GM18511 (cell line): ENCODE results near the gene OPCML.

Experiments
- ATAC-seq: cut with Tn5 transposase; IDR thresholded peaks from one replicate; pipeline ENCODE4 v1.9.1; 2021; ENCODE audit warnings: mild to moderate bottlenecking, moderate library complexity; ENCODE audit not compliant: unreplicated experiment

OPCML gene

DNA sequence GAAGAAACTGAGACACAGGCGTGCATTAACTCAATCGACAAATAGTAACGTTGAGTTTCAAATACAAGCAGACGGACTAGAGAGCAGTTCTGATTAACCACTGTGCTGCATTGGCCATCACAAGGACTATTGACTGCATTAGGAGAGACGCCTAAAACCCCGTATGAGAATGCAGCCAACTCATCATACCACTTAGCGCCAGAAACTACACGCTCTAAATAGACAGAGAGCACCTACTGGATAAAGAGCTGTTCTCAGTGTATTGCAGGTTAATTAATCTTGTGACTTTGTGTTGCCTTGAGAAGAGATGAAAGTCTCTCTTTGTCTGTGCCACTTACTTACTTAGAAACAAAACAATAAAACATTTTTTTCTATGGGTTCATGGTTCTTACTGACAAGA lies 484.0 kb downstream of the OPCML start:
- no peak for ATAC-seq

GRCh38 chr11:133047771-133048115 lies 484.6 kb downstream of the OPCML start:
- ATAC-seq, result no peak

DNA sequence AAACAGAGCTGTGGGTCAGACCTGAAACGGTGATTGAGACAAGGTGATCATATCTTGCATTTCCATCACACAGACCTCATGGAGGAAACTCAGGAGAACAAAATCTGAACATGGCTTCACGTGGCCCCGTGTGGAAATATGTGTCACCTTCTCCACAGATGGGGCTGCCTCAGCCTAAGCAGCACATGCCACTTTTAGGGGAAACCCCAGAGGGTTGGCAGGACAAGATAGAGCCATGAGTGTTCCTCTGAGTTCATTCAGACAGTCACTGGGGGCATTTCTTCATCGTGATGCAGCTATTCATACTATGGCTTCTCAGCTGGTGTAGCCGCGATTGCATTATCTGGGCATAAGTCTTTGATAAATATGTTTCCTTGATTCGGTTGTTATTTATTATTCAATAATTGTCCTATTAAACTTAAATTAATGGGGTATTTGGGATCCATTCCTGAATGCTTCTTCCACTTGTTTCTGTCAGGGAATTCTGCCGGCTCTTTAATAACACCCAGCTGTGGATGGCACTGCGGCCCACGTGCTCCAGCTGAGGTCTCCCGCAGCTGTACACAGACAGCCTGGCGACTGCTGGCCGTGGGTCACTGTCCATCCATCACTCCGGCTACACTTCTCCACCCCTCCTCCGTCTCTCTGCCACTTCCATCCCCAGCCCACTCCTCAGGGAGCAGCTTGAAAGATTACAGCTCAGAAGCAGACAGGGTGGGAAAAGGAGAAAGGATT lies 485.1 kb downstream of the OPCML start:
- ATAC-seq, result no peak

- no peak for ATAC-seq
These were observed 486.0 kb downstream of the OPCML start for GRCh38 chr11:133046252-133046651.

GRCh38 chr11:133041928-133042882 lies 490.1 kb downstream of the OPCML start:
- no peak for ATAC-seq

DNA sequence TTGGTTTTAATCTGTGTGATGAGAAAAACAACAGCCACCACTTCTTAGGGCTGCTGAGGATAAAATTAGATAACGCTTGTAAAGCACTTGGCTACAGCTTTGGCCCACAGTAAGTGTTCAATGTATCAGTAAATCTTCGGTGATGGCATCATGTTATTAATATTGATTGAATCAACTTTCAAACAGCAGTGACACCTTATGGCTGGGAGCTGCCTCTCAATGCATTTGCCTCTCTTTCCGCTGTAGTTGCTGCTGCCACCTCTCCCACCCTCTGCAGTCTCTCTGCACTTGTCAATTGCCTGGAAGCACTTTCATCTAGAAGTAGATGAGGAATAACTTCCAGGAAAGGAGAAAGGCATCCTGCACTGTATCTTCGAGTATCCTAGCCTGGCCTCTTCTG lies 491.1 kb downstream of the OPCML start:
- no peak for ATAC-seq

DNA sequence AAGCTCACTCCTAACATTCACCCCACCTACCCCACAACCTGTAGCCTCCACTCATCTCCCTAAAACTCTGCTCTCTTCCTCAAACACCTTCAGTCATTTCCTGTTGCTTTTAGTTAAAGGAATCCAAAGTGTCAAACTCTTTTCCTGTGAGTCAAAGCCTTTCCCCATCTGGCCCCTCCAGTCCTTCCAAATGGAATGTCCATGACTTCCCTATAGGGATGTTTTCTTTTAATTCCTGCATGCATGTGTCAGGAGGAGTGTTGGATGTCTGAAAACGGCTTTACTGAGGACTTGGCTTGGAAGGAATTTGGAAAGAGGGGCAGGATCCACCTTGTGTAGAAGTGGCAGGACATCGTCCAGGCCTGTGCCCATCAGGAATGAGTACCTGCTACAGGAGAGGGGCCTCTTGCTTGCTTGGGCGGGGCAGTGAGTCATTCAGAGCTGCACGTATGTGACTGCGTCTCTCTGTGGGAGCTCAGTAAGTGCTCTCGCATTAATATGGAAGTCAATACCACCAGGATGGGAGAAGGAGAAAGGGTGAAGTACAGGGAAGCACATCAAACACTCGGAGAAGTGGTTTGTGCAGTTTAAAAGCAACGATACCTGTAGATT lies 491.9 kb downstream of the OPCML start:
- ATAC-seq, result no peak

- no peak for ATAC-seq
These were observed 493.5 kb downstream of the OPCML start for GRCh38 chr11:133038850-133039249.

- no peak for ATAC-seq
These were observed 497.4 kb downstream of the OPCML start for GRCh38 chr11:133034929-133035328.

- no peak for ATAC-seq
These were observed 503.2 kb downstream of the OPCML start for GRCh38 chr11:133029107-133029506.

- ATAC-seq, result no peak
These were observed 505.3 kb downstream of the OPCML start for GRCh38 chr11:133026952-133027351.

DNA sequence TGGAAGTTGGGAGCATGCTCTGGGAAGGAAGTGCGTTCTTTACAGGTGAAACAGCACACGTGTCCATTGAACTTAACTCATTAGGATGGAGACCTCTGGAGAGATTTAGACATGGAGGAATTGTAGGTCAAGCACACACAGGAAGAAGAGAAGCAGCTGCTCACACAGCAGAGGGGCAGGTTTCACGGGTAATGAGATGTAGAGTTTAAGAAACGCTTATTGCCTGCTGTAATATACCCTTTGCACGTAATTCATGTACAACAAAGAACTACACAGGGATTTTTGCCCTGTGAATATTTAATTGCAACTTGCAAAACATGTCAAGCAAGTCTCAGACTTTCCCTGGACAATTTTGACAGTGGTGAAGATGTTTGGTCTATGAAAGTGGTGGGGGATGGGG lies 508.0 kb downstream of the OPCML start:
- ATAC-seq, result no peak

- no peak for ATAC-seq
These were observed 509.1 kb downstream of the OPCML start for GRCh38 chr11:133023232-133023631.

- ATAC-seq, result no peak
These were observed 510.7 kb downstream of the OPCML start for GRCh38 chr11:133021553-133021952.

GRCh38 chr11:133020372-133020714 lies 512.0 kb downstream of the OPCML start:
- ATAC-seq, result no peak

GRCh38 chr11:133019545-133020371 lies 512.5 kb downstream of the OPCML start:
- ATAC-seq, result no peak

DNA sequence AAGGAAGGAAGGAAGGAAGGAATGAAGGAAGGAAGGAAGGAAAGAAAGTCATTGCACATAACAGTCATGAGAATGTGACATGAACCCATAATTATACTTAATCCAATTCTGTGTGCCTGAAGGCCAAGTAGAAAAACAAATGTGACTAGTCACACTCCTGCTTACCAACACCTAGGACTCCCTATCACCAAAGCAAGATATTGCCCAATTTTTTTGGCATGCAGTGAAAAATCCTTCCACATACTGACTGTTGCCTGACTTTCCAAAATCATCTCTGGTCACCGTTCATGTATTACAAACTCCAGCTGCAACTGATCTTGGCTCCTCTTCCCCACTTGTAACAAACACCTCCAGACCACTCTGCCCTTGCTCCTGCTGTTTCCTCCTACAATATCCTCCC lies 516.8 kb downstream of the OPCML start:
- ATAC-seq, result no peak

DNA sequence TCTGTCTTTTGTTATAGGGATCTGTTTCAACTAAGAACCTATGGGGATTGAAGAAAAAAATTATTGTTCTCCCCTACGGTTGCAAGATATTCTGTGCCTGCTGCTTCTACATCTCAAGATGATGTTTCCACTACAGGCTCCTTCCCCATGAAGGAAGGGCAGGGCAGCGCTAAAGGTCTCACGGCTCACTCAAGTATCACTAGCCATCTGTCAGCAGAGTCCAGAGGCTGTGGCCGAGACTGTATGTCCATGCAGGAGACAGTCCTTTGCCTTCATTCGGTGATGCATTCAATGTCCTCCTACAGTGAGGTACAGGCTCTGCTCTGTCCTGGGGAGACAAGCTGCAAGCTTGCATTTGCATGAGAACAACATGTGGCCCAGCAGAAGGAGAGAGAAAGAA lies 518.0 kb downstream of the OPCML start:
- ATAC-seq, result no peak

GRCh38 chr11:133012803-133013202 lies 519.5 kb downstream of the OPCML start:
- ATAC-seq, result no peak

GRCh38 chr11:133011604-133012003 lies 520.7 kb downstream of the OPCML start:
- ATAC-seq, result no peak

- ATAC-seq, result no peak
These were observed 525.2 kb downstream of the OPCML start for GRCh38 chr11:133007027-133007584.
